Measurements from ENCODE around the gene MYO9A.

Gene MYO9A

GRCh38 chr15:71804695-71805470 lies 313.1 kb downstream of the MYO9A start:
- Mint-ChIP-seq H3K9me3 (ENCODE audit: low read depth) (no peaks in the 10 kb centered on the region), H3K36me3 (no peaks in the 10 kb centered on the region), H3K4me3 (no peak overlapping the region), H3K27me3 (peaks cover 12% of the 10 kb centered on the region), H3K27ac (no peak overlapping the region), H3K4me1 (ENCODE audit: low read depth) (no peaks in the 10 kb centered on the region)

- Mint-ChIP-seq H3K36me3 (no peaks in the 10 kb centered on the region), H3K4me1 (ENCODE audit: low read depth) (no peaks in the 10 kb centered on the region), H3K27me3 (peaks cover 12% of the 10 kb centered on the region), H3K4me3 (no peak overlapping the region), H3K27ac (no peak overlapping the region), H3K9me3 (ENCODE audit: low read depth) (no peaks in the 10 kb centered on the region)
Observed at GRCh38 chr15:71804226-71804625, 313.7 kb downstream of the MYO9A start.

- Mint-ChIP-seq H3K4me3 (no peak overlapping the region), H3K9me3 (ENCODE audit: low read depth) (no peaks in the 10 kb centered on the region), H3K36me3 (no peaks in the 10 kb centered on the region), H3K4me1 (ENCODE audit: low read depth) (no peaks in the 10 kb centered on the region), H3K27ac (no peak overlapping the region), H3K27me3 (peaks cover 12% of the 10 kb centered on the region)
Observed at GRCh38 chr15:71802770-71803169, 315.2 kb downstream of the MYO9A start.

- H3K9me3 Mint-ChIP-seq (ENCODE audit: low read depth) = no peaks in the 10 kb centered on the region
- H3K27ac Mint-ChIP-seq = no peak overlapping the region
- H3K4me1 Mint-ChIP-seq (ENCODE audit: low read depth) = no peaks in the 10 kb centered on the region
- H3K27me3 Mint-ChIP-seq = peaks cover 12% of the 10 kb centered on the region
- H3K4me3 Mint-ChIP-seq = no peak overlapping the region
- no peaks in the 10 kb centered on the region for H3K36me3 Mint-ChIP-seq
Observed at GRCh38 chr15:71801935-71802655, 315.9 kb downstream of the MYO9A start.

- H3K27ac Mint-ChIP-seq = no peak overlapping the region
- H3K27me3 Mint-ChIP-seq = peaks cover 12% of the 10 kb centered on the region
- no peaks in the 10 kb centered on the region for H3K4me1 Mint-ChIP-seq (ENCODE audit: low read depth)
- H3K9me3 Mint-ChIP-seq (ENCODE audit: low read depth) = no peaks in the 10 kb centered on the region
- H3K4me3 Mint-ChIP-seq = no peak overlapping the region
- no peaks in the 10 kb centered on the region for H3K36me3 Mint-ChIP-seq
Observed at GRCh38 chr15:71800835-71801745, 316.9 kb downstream of the MYO9A start.

- H3K4me3 Mint-ChIP-seq = no peak overlapping the region
Observed at GRCh38 chr15:71800190-71800589, 317.8 kb downstream of the MYO9A start.

GRCh38 chr15:71798641-71799040 lies 319.3 kb downstream of the MYO9A start:
- H3K27ac Mint-ChIP-seq = no peak overlapping the region
- H3K27me3 Mint-ChIP-seq = peaks cover 12% of the 10 kb centered on the region
- H3K36me3 Mint-ChIP-seq = no peaks in the 10 kb centered on the region
- no peak overlapping the region for H3K4me3 Mint-ChIP-seq
- H3K9me3 Mint-ChIP-seq (ENCODE audit: low read depth) = no peaks in the 10 kb centered on the region
- no peaks in the 10 kb centered on the region for H3K4me1 Mint-ChIP-seq (ENCODE audit: low read depth)

More at GRCh38 chr15:71800190-71800589, 317.8 kb downstream of the MYO9A start:
- no peaks in the 10 kb centered on the region for H3K4me1 Mint-ChIP-seq (ENCODE audit: low read depth)
- no peaks in the 10 kb centered on the region for H3K36me3 Mint-ChIP-seq
- H3K27me3 Mint-ChIP-seq = peaks cover 12% of the 10 kb centered on the region
- H3K27ac Mint-ChIP-seq = no peak overlapping the region
- no peaks in the 10 kb centered on the region for H3K9me3 Mint-ChIP-seq (ENCODE audit: low read depth)

GRCh38 chr15:71792521-71792920 lies 325.4 kb downstream of the MYO9A start:
- no peak overlapping the region for H3K27ac Mint-ChIP-seq
- no peaks in the 10 kb centered on the region for H3K36me3 Mint-ChIP-seq
- H3K4me3 Mint-ChIP-seq = no peak overlapping the region
- no peaks in the 10 kb centered on the region for H3K9me3 Mint-ChIP-seq (ENCODE audit: low read depth)
- H3K4me1 Mint-ChIP-seq (ENCODE audit: low read depth) = no peaks in the 10 kb centered on the region
- peaks cover 2% of the 10 kb centered on the region for H3K27me3 Mint-ChIP-seq

- peaks cover 2% of the 10 kb centered on the region for H3K27me3 Mint-ChIP-seq
- H3K9me3 Mint-ChIP-seq (ENCODE audit: low read depth) = no peaks in the 10 kb centered on the region
- H3K36me3 Mint-ChIP-seq = no peaks in the 10 kb centered on the region
- H3K4me1 Mint-ChIP-seq (ENCODE audit: low read depth) = no peaks in the 10 kb centered on the region
- no peak overlapping the region for H3K4me3 Mint-ChIP-seq
- no peak overlapping the region for H3K27ac Mint-ChIP-seq
Observed at GRCh38 chr15:71791975-71792374, 326.0 kb downstream of the MYO9A start.

GRCh38 chr15:71790081-71790480 lies 327.9 kb downstream of the MYO9A start:
- no peaks in the 10 kb centered on the region for H3K36me3 Mint-ChIP-seq
- H3K4me1 Mint-ChIP-seq (ENCODE audit: low read depth) = no peaks in the 10 kb centered on the region
- no peaks in the 10 kb centered on the region for H3K9me3 Mint-ChIP-seq (ENCODE audit: low read depth)
- H3K4me3 Mint-ChIP-seq = no peak overlapping the region
- H3K27me3 Mint-ChIP-seq = peaks cover 4% of the 10 kb centered on the region
- no peak overlapping the region for H3K27ac Mint-ChIP-seq

GRCh38 chr15:71789616-71790015 lies 328.3 kb downstream of the MYO9A start:
- H3K36me3 Mint-ChIP-seq = no peaks in the 10 kb centered on the region
- H3K27ac Mint-ChIP-seq = no peak overlapping the region
- H3K4me1 Mint-ChIP-seq (ENCODE audit: low read depth) = no peaks in the 10 kb centered on the region
- no peaks in the 10 kb centered on the region for H3K9me3 Mint-ChIP-seq (ENCODE audit: low read depth)
- H3K27me3 Mint-ChIP-seq = peaks cover 4% of the 10 kb centered on the region
- no peak overlapping the region for H3K4me3 Mint-ChIP-seq

- Mint-ChIP-seq H3K4me1 (ENCODE audit: low read depth) (no peaks in the 10 kb centered on the region), H3K9me3 (ENCODE audit: low read depth) (no peaks in the 10 kb centered on the region), H3K27me3 (peaks cover 4% of the 10 kb centered on the region), H3K4me3 (no peak overlapping the region), H3K27ac (no peak overlapping the region), H3K36me3 (no peaks in the 10 kb centered on the region)
Observed at GRCh38 chr15:71788646-71789579, 329.0 kb downstream of the MYO9A start.

GRCh38 chr15:71786673-71787072 lies 331.3 kb downstream of the MYO9A start:
- no peak overlapping the region for H3K4me3 Mint-ChIP-seq
- no peaks in the 10 kb centered on the region for H3K4me1 Mint-ChIP-seq (ENCODE audit: low read depth)
- no peaks in the 10 kb centered on the region for H3K9me3 Mint-ChIP-seq (ENCODE audit: low read depth)
- no peaks in the 10 kb centered on the region for H3K36me3 Mint-ChIP-seq
- peaks cover 4% of the 10 kb centered on the region for H3K27me3 Mint-ChIP-seq
- no peak overlapping the region for H3K27ac Mint-ChIP-seq

GRCh38 chr15:71785996-71786395 lies 332.0 kb downstream of the MYO9A start:
- Mint-ChIP-seq H3K4me3 (no peak overlapping the region), H3K9me3 (ENCODE audit: low read depth) (no peaks in the 10 kb centered on the region), H3K4me1 (ENCODE audit: low read depth) (no peaks in the 10 kb centered on the region), H3K36me3 (no peaks in the 10 kb centered on the region), H3K27me3 (peaks cover 7% of the 10 kb centered on the region), H3K27ac (no peak overlapping the region)

All from activated naive CD8-positive, alpha-beta T cell (primary cell).